ENCODE measurements around the gene OR5W2.
"Not testable (repeated sequence)": the region's sequence is repeated elsewhere in the genome, so short reads cannot be mapped to it uniquely, and the experiment has no call there.

GRCh38 chr11:55873146-55873545 is 41.2 kb downstream of the OR5W2 start:
- TF ChIP-seq GABPA (IDR thresholded peaks at IDR 0.05; ENCODE audit: low read depth); ZBED1 (IDR thresholded peaks at IDR 0.05; ENCODE audit: borderline replicate concordance); CTCF (IDR thresholded peaks at IDR 0.05 in 2 of 3, conservative IDR thresholded peaks at IDR 0.05 in 1 of 3; ENCODE audit: control insufficient read depth in 2 of 3, extremely low read depth in 1 of 3, insufficient read depth in 1 of 3, low read depth in 3 of 3, low read length in 3 of 3); EZH2 (IDR thresholded peaks at IDR 0.05; ENCODE audit: borderline replicate concordance, control insufficient read depth, low read depth, low read length); SP1 (IDR thresholded peaks at IDR 0.05; ENCODE audit: low read depth, low read length); FOXM1 (IDR thresholded peaks at IDR 0.05; ENCODE audit: low read depth, low read length); YBX1 (IDR thresholded peaks at IDR 0.05); ZBTB40 (IDR thresholded peaks at IDR 0.05; ENCODE audit: borderline replicate concordance); SUZ12 (IDR thresholded peaks at IDR 0.05; ENCODE audit: unreplicated experiment): not testable (repeated sequence)

Measured in GM12878 (cell line).